ENCODE results near the gene CATSPER1. TPM values are rescaled to one million over a fixed set of nuclear protein-coding genes. Genes with fewer than 3 reads are reported as not detected.

CATSPER1 gene
- polyA plus RNA-seq, 3 donors from 2014 or later: 17.2 to 41.1 (median 20.8) TPM

- Mint-ChIP-seq H3K4me3 (peak overlapping the region; percentile 51 to 89 (median 85)), H3K4me1 (peaks cover 29 to 38% of the 10 kb centered on the region in 2 donors), H3K9me3 (no peaks in the 10 kb centered on the region), H3K27ac (peak overlapping the region; percentile 13 to 85 (median 68)), H3K36me3 (no peaks in the 10 kb centered on the region), H3K27me3 (ENCODE audit: low read depth in 3 of 3) (peaks cover 2 to 6% (median 6%) of the 10 kb centered on the region in 3 donors)
- peak; percentile 73 to 79 (median 77) for DNase-seq
Measured at GRCh38 chr11:66022401-66023185, 3.7 kb downstream of the CATSPER1 start.

- peaks cover 29 to 39% of the 10 kb centered on the region in 2 donors for H3K4me1 Mint-ChIP-seq
- H3K4me3 Mint-ChIP-seq: peak overlapping the region; percentile 78 to 89 (median 85)
- peak; percentile 63 to 68 (median 65) for DNase-seq
- H3K9me3 Mint-ChIP-seq: no peaks in the 10 kb centered on the region
- H3K27ac Mint-ChIP-seq: peak overlapping the region; percentile 73 to 91 (median 86)
- peaks cover 2 to 6% (median 4%) of the 10 kb centered on the region in 3 donors for H3K27me3 Mint-ChIP-seq (ENCODE audit: low read depth in 3 of 3)
- H3K36me3 Mint-ChIP-seq: no peaks in the 10 kb centered on the region
Measured at GRCh38 chr11:66020618-66021357, 5.5 kb downstream of the CATSPER1 start.

GRCh38 chr11:66020212-66020611 is 6.1 kb downstream of the CATSPER1 start:
- Mint-ChIP-seq H3K36me3 (no peaks in the 10 kb centered on the region), H3K4me3 (peak overlapping the region; percentile 78 to 89 (median 85)), H3K9me3 (no peaks in the 10 kb centered on the region), H3K27ac (peak overlapping the region; percentile 61 to 91 (median 81)), H3K4me1 (peaks cover 29 to 39% of the 10 kb centered on the region in 2 donors), H3K27me3 (ENCODE audit: low read depth in 3 of 3) (peaks cover 1 to 6% (median 2%) of the 10 kb centered on the region in 3 donors)
- no peak for DNase-seq

GRCh38 chr11:66017321-66017720 is 9.0 kb downstream of the CATSPER1 start:
- no peaks in the 10 kb centered on the region for H3K9me3 Mint-ChIP-seq
- no peak overlapping the region for H3K4me3 Mint-ChIP-seq
- no peaks in the 10 kb centered on the region for H3K36me3 Mint-ChIP-seq
- peak overlapping the region in 1 of 6 donors; percentile 26 for H3K27ac Mint-ChIP-seq
- H3K27me3 Mint-ChIP-seq (ENCODE audit: low read depth in 3 of 3): peaks cover 1 to 4% (median 2%) of the 10 kb centered on the region in 3 donors
- peaks cover 24 to 32% of the 10 kb centered on the region in 2 donors for H3K4me1 Mint-ChIP-seq
- DNase-seq: no peak

- no peaks in the 10 kb centered on the region for H3K36me3 Mint-ChIP-seq
- no peak overlapping the region for H3K27ac Mint-ChIP-seq
- H3K4me1 Mint-ChIP-seq: peaks cover 18 to 26% of the 10 kb centered on the region in 2 donors
- peaks cover 1 to 4% (median 2%) of the 10 kb centered on the region in 3 donors for H3K27me3 Mint-ChIP-seq (ENCODE audit: low read depth in 3 of 3)
- no peaks in the 10 kb centered on the region for H3K9me3 Mint-ChIP-seq
- no peak for DNase-seq
- no peak overlapping the region for H3K4me3 Mint-ChIP-seq
Measured at GRCh38 chr11:66016793-66017177, 9.5 kb downstream of the CATSPER1 start.

GRCh38 chr11:66015936-66016792 is 10.1 kb downstream of the CATSPER1 start:
- no peak for DNase-seq

GRCh38 chr11:66015454-66015881 is 10.8 kb downstream of the CATSPER1 start:
- Mint-ChIP-seq H3K36me3 (no peaks in the 10 kb centered on the region), H3K27ac (no peak overlapping the region), H3K4me1 (peaks cover 5 to 13% of the 10 kb centered on the region in 2 donors), H3K4me3 (no peak overlapping the region), H3K27me3 (ENCODE audit: low read depth in 3 of 3) (peaks cover 0 to 9% (median 3%) of the 10 kb centered on the region in 3 donors), H3K9me3 (no peaks in the 10 kb centered on the region)
- no peak for DNase-seq

More at GRCh38 chr11:66015936-66016792, 10.1 kb downstream of the CATSPER1 start:
- Mint-ChIP-seq H3K27me3 (ENCODE audit: low read depth in 3 of 3) (peaks cover 1 to 7% (median 2%) of the 10 kb centered on the region in 3 donors), H3K4me3 (no peak overlapping the region), H3K9me3 (no peaks in the 10 kb centered on the region), H3K4me1 (peaks cover 12 to 20% of the 10 kb centered on the region in 2 donors), H3K27ac (peak overlapping the region in 1 of 6 donors; percentile 55), H3K36me3 (no peaks in the 10 kb centered on the region)

GRCh38 chr11:66014804-66015453 is 11.3 kb downstream of the CATSPER1 start:
- Mint-ChIP-seq H3K27me3 (ENCODE audit: low read depth in 3 of 3) (peaks cover 0 to 10% (median 4%) of the 10 kb centered on the region in 3 donors), H3K36me3 (no peaks in the 10 kb centered on the region), H3K27ac (peak overlapping the region in 2 of 6 donors; percentile 2 to 37), H3K9me3 (no peaks in the 10 kb centered on the region), H3K4me1 (peaks cover 0 to 8% of the 10 kb centered on the region in 2 donors), H3K4me3 (no peak overlapping the region)
- no peak for DNase-seq

GRCh38 chr11:66013762-66014100 is 12.5 kb downstream of the CATSPER1 start:
- H3K4me3 Mint-ChIP-seq: no peak overlapping the region
- H3K4me1 Mint-ChIP-seq: peaks cover 0 to 3% of the 10 kb centered on the region in 2 donors
- H3K36me3 Mint-ChIP-seq: no peaks in the 10 kb centered on the region
- no peak for DNase-seq
- no peaks in the 10 kb centered on the region for H3K9me3 Mint-ChIP-seq
- H3K27ac Mint-ChIP-seq: no peak overlapping the region
- H3K27me3 Mint-ChIP-seq (ENCODE audit: low read depth in 3 of 3): peaks cover 0 to 10% (median 4%) of the 10 kb centered on the region in 3 donors

GRCh38 chr11:66012946-66013761 is 13.1 kb downstream of the CATSPER1 start:
- no peak for DNase-seq
- H3K9me3 Mint-ChIP-seq: no peaks in the 10 kb centered on the region
- peaks cover 0 to 3% of the 10 kb centered on the region in 2 donors for H3K4me1 Mint-ChIP-seq
- H3K36me3 Mint-ChIP-seq: no peaks in the 10 kb centered on the region
- H3K4me3 Mint-ChIP-seq: no peak overlapping the region
- H3K27me3 Mint-ChIP-seq (ENCODE audit: low read depth in 3 of 3): peaks cover 0 to 10% (median 2%) of the 10 kb centered on the region in 3 donors
- H3K27ac Mint-ChIP-seq: no peak overlapping the region

- Mint-ChIP-seq H3K4me1 (peaks cover 0 to under 1% of the 10 kb centered on the region in 2 donors), H3K9me3 (no peaks in the 10 kb centered on the region), H3K4me3 (no peak overlapping the region), H3K27ac (no peak overlapping the region), H3K27me3 (ENCODE audit: low read depth in 3 of 3) (peaks cover 0 to 10% (median 2%) of the 10 kb centered on the region in 3 donors), H3K36me3 (no peaks in the 10 kb centered on the region)
- DNase-seq: no peak
Measured at GRCh38 chr11:66012371-66012945, 13.8 kb downstream of the CATSPER1 start.

GRCh38 chr11:66011785-66012303 is 14.4 kb downstream of the CATSPER1 start, which contains the start of gene CST6:
Gene CST6 (plus strand): TSS chr11:66012008. CDS start chr11:66012045, 37 bp downstream.
- no peak within 1 kb of the TSS for H3K27ac Mint-ChIP-seq
- no peaks in the 10 kb centered on the region for H3K36me3 Mint-ChIP-seq
- peaks cover 0 to 10% (median 2%) of the 10 kb centered on the region in 3 donors for H3K27me3 Mint-ChIP-seq (ENCODE audit: low read depth in 3 of 3)
- DNase-seq: no peak
- H3K4me1 Mint-ChIP-seq: no peaks in the 10 kb centered on the region
- H3K4me3 Mint-ChIP-seq: peak within 1 kb of the TSS in 1 of 5 donors; percentile 23
- H3K9me3 Mint-ChIP-seq: no peaks in the 10 kb centered on the region

All from immature natural killer cell (primary cell).